ENCODE data around the gene RAB28. TPM values are rescaled to one million over a fixed set of nuclear protein-coding genes. Genes with fewer than 3 reads are reported as not detected.
"Not testable (repeated sequence)": the region's sequence is repeated elsewhere in the genome, so short reads cannot be mapped to it uniquely, and the experiment has no call there.

The RAB28 gene
- total RNA-seq, 1 experiment from 2014 or later = 17.1 TPM

DNA sequence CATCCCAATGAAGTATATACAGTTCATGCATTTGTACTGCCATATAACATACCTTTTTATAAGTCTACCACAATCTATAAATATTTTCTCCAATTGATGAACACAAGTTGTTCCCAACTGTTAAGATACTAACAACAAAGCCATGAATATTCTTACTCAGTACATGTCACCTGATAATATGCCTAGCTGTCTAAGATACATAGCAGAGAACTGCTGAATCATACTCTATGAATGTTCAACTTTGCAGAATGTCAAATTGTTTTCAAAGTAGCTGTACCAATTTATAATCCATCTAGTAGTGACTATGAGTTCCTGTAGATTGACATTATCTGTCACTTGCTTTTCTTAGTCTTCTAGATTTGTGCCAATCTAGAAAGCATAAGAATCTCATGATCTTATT, 84.9 kb downstream of the RAB28 start:
- Mint-ChIP-seq H3K27ac (no peak overlapping the region), H3K4me1 (0 out of 2 replicates have a peak, but pooled peaks cover 3% of the 10 kb centered on the region), H3K27me3 (ENCODE audit: low read depth) (no peaks in the 10 kb centered on the region), H3K9me3 (no peaks in the 10 kb centered on the region), H3K4me3 (no peak overlapping the region), H3K36me3 (no peaks in the 10 kb centered on the region)
- TF ChIP-seq, protein P1, sequence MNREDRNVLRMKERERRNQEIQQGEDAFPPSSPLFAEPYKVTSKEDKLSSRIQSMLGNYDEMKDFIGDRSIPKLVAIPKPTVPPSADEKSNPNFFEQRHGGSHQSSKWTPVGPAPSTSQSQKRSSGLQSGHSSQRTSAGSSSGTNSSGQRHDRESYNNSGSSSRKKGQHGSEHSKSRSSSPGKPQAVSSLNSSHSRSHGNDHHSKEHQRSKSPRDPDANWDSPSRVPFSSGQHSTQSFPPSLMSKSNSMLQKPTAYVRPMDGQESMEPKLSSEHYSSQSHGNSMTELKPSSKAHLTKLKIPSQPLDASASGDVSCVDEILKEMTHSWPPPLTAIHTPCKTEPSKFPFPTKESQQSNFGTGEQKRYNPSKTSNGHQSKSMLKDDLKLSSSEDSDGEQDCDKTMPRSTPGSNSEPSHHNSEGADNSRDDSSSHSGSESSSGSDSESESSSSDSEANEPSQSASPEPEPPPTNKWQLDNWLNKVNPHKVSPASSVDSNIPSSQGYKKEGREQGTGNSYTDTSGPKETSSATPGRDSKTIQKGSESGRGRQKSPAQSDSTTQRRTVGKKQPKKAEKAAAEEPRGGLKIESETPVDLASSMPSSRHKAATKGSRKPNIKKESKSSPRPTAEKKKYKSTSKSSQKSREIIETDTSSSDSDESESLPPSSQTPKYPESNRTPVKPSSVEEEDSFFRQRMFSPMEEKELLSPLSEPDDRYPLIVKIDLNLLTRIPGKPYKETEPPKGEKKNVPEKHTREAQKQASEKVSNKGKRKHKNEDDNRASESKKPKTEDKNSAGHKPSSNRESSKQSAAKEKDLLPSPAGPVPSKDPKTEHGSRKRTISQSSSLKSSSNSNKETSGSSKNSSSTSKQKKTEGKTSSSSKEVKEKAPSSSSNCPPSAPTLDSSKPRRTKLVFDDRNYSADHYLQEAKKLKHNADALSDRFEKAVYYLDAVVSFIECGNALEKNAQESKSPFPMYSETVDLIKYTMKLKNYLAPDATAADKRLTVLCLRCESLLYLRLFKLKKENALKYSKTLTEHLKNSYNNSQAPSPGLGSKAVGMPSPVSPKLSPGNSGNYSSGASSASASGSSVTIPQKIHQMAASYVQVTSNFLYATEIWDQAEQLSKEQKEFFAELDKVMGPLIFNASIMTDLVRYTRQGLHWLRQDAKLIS (CRISPR knock-in tag; IDR thresholded peaks at IDR 0.05; ENCODE audit: borderline replicate concordance) = no peak
- TF ChIP-seq NR1H2 (CRISPR knock-in tag; IDR thresholded peaks at IDR 0.05) (no peak), FOXK1 (CRISPR knock-in tag; IDR thresholded peaks at IDR 0.05) (no peak), GRHL2 (CRISPR knock-in tag; IDR thresholded peaks at IDR 0.05; ENCODE audit: insufficient replicate concordance, severe bottlenecking) (no peak), SMAD4 (CRISPR knock-in tag; IDR thresholded peaks at IDR 0.05) (no peak), ZNF416 (CRISPR knock-in tag; IDR thresholded peaks at IDR 0.05) (no peak)
- ATAC-seq (no peak), DNase-seq (ENCODE audit: low spot score) (no peak)
- ChIA-PET POLR2A (no interaction called here), CTCF (no interaction called here)

DNA sequence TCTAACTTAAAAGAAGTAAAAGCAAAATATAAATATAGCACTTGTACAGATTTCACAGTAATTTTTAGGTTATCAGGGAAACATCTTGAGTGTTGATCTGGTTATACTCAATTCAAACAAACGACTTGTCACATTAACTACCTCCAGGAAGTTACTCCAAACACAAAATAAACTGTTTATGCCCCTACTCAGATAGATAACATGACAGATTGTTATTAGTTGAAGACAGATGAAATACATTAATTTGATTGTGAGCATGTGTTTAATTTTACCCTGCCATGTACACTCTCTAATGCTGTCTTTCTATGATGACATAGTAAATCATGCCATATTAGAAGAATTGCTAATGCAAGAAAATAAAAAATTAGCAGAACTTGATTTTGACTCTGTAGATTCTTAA, 88.0 kb downstream of the RAB28 start:
- POLR2A ChIA-PET = no interaction called here
- ATAC-seq (no peak), DNase-seq (ENCODE audit: low spot score) (no peak)
- TF ChIP-seq SMAD3 (CRISPR knock-in tag; IDR thresholded peaks at IDR 0.05; ENCODE audit: borderline replicate concordance) (no peak), FOXJ3 (CRISPR knock-in tag; IDR thresholded peaks at IDR 0.05; ENCODE audit: borderline replicate concordance) (no peak), PRRX2 (CRISPR knock-in tag; IDR thresholded peaks at IDR 0.05) (no peak), EMX1 (CRISPR knock-in tag; IDR thresholded peaks at IDR 0.05) (no peak), ZNF138 (CRISPR knock-in tag; conservative IDR thresholded peaks at IDR 0.05) (no peak)
- TF ChIP-seq, protein P2, sequence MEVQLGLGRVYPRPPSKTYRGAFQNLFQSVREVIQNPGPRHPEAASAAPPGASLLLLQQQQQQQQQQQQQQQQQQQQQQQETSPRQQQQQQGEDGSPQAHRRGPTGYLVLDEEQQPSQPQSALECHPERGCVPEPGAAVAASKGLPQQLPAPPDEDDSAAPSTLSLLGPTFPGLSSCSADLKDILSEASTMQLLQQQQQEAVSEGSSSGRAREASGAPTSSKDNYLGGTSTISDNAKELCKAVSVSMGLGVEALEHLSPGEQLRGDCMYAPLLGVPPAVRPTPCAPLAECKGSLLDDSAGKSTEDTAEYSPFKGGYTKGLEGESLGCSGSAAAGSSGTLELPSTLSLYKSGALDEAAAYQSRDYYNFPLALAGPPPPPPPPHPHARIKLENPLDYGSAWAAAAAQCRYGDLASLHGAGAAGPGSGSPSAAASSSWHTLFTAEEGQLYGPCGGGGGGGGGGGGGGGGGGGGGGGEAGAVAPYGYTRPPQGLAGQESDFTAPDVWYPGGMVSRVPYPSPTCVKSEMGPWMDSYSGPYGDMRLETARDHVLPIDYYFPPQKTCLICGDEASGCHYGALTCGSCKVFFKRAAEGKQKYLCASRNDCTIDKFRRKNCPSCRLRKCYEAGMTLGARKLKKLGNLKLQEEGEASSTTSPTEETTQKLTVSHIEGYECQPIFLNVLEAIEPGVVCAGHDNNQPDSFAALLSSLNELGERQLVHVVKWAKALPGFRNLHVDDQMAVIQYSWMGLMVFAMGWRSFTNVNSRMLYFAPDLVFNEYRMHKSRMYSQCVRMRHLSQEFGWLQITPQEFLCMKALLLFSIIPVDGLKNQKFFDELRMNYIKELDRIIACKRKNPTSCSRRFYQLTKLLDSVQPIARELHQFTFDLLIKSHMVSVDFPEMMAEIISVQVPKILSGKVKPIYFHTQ (CRISPR knock-in tag; IDR thresholded peaks at IDR 0.05) = no peak
- 0 out of 2 replicates have a peak, but pooled peaks cover 3% of the 10 kb centered on the region for H3K4me1 Mint-ChIP-seq
- CTCF ChIA-PET = no interaction called here
- no peak overlapping the region for H3K27ac Mint-ChIP-seq
- no peak overlapping the region for H3K4me3 Mint-ChIP-seq
- H3K9me3 Mint-ChIP-seq = peaks cover 5% of the 10 kb centered on the region
- no peaks in the 10 kb centered on the region; the same call in 1 of the 2 replicates for H3K36me3 Mint-ChIP-seq
- no peaks in the 10 kb centered on the region for H3K27me3 Mint-ChIP-seq (ENCODE audit: low read depth)

DNA sequence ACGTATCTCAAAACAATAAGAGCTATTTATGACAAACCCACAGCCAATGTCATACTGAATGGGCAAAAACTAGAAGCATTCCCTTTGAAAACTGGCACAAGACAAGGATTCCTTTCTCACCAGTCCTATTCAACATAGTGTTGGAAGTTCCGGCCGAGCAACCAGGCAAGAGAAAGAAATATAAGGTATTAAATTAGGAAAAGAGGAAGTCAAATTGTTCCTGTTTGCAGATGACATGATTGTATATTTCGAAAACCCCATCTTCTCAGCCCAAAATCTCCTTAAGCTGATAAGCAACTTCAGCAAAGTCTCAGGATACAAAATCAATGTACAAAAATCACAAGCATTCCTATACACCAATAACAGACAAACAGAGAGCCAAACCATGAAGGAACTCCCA, 94.2 kb downstream of the RAB28 start:
- CTCF ChIA-PET; H3K4me3 Mint-ChIP-seq; H3K27me3 Mint-ChIP-seq (ENCODE audit: low read depth); POLR2A ChIA-PET; H3K36me3 Mint-ChIP-seq; ATAC-seq; H3K4me1 Mint-ChIP-seq; DNase-seq (ENCODE audit: low spot score); H3K27ac Mint-ChIP-seq: not testable (repeated sequence)
- H3K9me3 Mint-ChIP-seq = peaks cover 18% of the 10 kb centered on the region

DNA sequence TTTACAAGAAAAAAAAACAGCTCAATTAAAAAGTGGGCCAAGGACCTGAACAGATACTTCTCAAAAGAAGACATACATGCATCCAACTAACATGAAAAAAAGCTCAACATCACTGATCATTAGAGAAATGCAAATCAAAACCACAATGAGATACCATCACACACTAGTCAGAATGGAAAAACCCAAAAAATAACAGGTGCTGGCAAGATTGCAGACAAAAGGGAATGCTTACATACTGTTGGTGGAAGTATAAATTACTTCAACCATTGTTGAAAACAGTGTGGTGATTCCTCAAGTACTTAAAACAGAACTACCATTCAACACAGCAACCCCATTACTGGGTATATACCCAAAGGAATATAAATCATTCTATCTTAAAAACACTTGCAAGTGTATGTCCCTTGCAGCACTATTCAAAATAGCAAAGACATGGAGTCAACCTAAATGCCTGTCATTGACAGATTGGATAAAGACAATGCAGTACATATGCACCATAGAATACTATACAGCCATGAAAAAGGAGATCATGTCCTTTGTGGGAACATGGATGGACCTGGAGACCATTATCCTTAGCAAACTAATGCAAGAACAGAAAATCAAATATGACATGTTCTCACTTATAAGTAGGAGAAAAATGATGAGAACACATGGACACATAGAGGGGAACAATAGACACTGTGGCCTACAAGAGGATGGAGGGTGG, 97.6 kb downstream of the RAB28 start:
- H3K27ac Mint-ChIP-seq = no peak overlapping the region
- peaks cover 5% of the 10 kb centered on the region for H3K36me3 Mint-ChIP-seq
- peaks cover 17% of the 10 kb centered on the region for H3K9me3 Mint-ChIP-seq
- CTCF ChIA-PET = no interaction called here
- H3K27me3 Mint-ChIP-seq (ENCODE audit: low read depth) = no peaks in the 10 kb centered on the region
- POLR2A ChIA-PET = no interaction called here
- DNase-seq (ENCODE audit: low spot score) = no peak
- H3K4me1 Mint-ChIP-seq = no peaks in the 10 kb centered on the region
- no peak overlapping the region for H3K4me3 Mint-ChIP-seq
- ATAC-seq = no peak
- TF ChIP-seq SMAD3 (CRISPR knock-in tag; IDR thresholded peaks at IDR 0.05; ENCODE audit: borderline replicate concordance) = no peak
- no peak for TF ChIP-seq SMAD4 (CRISPR knock-in tag; IDR thresholded peaks at IDR 0.05)
- TF ChIP-seq ZNF219 (CRISPR knock-in tag; IDR thresholded peaks at IDR 0.05; ENCODE audit: borderline replicate concordance) = no peak
- TF ChIP-seq, protein P3, sequence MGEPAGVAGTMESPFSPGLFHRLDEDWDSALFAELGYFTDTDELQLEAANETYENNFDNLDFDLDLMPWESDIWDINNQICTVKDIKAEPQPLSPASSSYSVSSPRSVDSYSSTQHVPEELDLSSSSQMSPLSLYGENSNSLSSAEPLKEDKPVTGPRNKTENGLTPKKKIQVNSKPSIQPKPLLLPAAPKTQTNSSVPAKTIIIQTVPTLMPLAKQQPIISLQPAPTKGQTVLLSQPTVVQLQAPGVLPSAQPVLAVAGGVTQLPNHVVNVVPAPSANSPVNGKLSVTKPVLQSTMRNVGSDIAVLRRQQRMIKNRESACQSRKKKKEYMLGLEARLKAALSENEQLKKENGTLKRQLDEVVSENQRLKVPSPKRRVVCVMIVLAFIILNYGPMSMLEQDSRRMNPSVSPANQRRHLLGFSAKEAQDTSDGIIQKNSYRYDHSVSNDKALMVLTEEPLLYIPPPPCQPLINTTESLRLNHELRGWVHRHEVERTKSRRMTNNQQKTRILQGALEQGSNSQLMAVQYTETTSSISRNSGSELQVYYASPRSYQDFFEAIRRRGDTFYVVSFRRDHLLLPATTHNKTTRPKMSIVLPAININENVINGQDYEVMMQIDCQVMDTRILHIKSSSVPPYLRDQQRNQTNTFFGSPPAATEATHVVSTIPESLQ (CRISPR knock-in tag; IDR thresholded peaks at IDR 0.05) = no peak
- TF ChIP-seq, protein P4, sequence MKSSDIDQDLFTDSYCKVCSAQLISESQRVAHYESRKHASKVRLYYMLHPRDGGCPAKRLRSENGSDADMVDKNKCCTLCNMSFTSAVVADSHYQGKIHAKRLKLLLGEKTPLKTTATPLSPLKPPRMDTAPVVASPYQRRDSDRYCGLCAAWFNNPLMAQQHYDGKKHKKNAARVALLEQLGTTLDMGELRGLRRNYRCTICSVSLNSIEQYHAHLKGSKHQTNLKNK (CRISPR knock-in tag; IDR thresholded peaks at IDR 0.05) = no peak
- TF ChIP-seq FOXJ3 (CRISPR knock-in tag; IDR thresholded peaks at IDR 0.05; ENCODE audit: borderline replicate concordance) = no peak
- no peak for TF ChIP-seq NR3C1 (CRISPR knock-in tag; conservative IDR thresholded peaks at IDR 0.05; ENCODE audit: low read depth)
- no peak for TF ChIP-seq ETV6 (CRISPR knock-in tag; IDR thresholded peaks at IDR 0.05)
